ENCODE results near the gene DCTN3. TPM values are rescaled to one million over a fixed set of nuclear protein-coding genes. Genes with fewer than 3 reads are reported as not detected.
A peak's percentile ranks its signal among the peaks of the same experiment; 100 is the strongest.

Gene DCTN3
- total and polyA plus RNA-seq, 9 of the 15 experiments (the other 6 are each of a cell fraction or from before 2014, with no cell fraction given): 11.0 to 51.0 (median 41.9) TPM

GRCh38 chr9:34620061-34620994, at the start of gene DCTN3 (continued):
- no peak for TF ChIP-seq FOXP4 (CRISPR knock-in tag; IDR thresholded peaks at IDR 0.05; ENCODE audit: borderline replicate concordance)
- TF ChIP-seq ZNF124 (CRISPR knock-in tag; IDR thresholded peaks at IDR 0.05): no peak
- TF ChIP-seq RBM25 (IDR thresholded peaks at IDR 0.05; ENCODE audit: low read depth, low read length, severe bottlenecking): peak; percentile 33
- peak; percentile 50 for TF ChIP-seq FOS (IDR thresholded peaks at IDR 0.05; ENCODE audit: extremely low read depth, insufficient read length)
- TF ChIP-seq HSF4 (CRISPR knock-in tag; IDR thresholded peaks at IDR 0.05; ENCODE audit: borderline replicate concordance): no peak
- TF ChIP-seq MYNN (IDR thresholded peaks at IDR 0.05): no peak
- no peak for TF ChIP-seq MYNN (CRISPR knock-in tag; IDR thresholded peaks at IDR 0.05)
- peak; percentile 90 for TF ChIP-seq GABPB1 (CRISPR knock-in tag; IDR thresholded peaks at IDR 0.05)
- TF ChIP-seq EHMT2 (IDR thresholded peaks at IDR 0.05): peak; percentile 86
- TF ChIP-seq SREBF2 (CRISPR knock-in tag; IDR thresholded peaks at IDR 0.05): no peak
- TF ChIP-seq CTCFL (IDR thresholded peaks at IDR 0.05; ENCODE audit: borderline replicate concordance, insufficient read depth, low read depth, low read length, poor library complexity, severe bottlenecking): no peak
- 0 out of 4 replicates have a peak, but pooled peaks of 1 of the 2 experiments have one; percentile 9 for TF ChIP-seq NRF1 (conservative IDR thresholded peaks at IDR 0.05 in 1 of 2, IDR thresholded peaks at IDR 0.05 in 1 of 2)
- TF ChIP-seq NEUROD1 (IDR thresholded peaks at IDR 0.05; ENCODE audit: borderline replicate concordance, low read depth, low read length, partially characterized antibody): no peak
- peak; percentile 60; the same call in 1 of the 2 replicates for TF ChIP-seq SUPT5H (IDR thresholded peaks at IDR 0.05)
- no peak for TF ChIP-seq BRCA1 (IDR thresholded peaks at IDR 0.05)
- no peak for TF ChIP-seq BRCA1 (CRISPR knock-in tag; IDR thresholded peaks at IDR 0.05)
- no peak for TF ChIP-seq CREB3 (tag; conservative IDR thresholded peaks at IDR 0.05; ENCODE audit: low read depth)
- TF ChIP-seq BACH1 (tag; IDR thresholded peaks at IDR 0.05): no peak
- no peak for TF ChIP-seq ZNF23 (CRISPR knock-in tag; IDR thresholded peaks at IDR 0.05)
- no peak for TF ChIP-seq ZNF551 (CRISPR knock-in tag; IDR thresholded peaks at IDR 0.05)
- TF ChIP-seq SMAD1 (IDR thresholded peaks at IDR 0.05; ENCODE audit: low read depth, low read length, partially characterized antibody): no peak
- no peak for TF ChIP-seq ZNF316 (IDR thresholded peaks at IDR 0.05)
- no peak for TF ChIP-seq ZFPM2 (CRISPR knock-in tag; IDR thresholded peaks at IDR 0.05)
- peak; percentile 97 for TF ChIP-seq PKNOX1 (IDR thresholded peaks at IDR 0.05)

All from K562 (cell line).